Mesendoderm (in vitro differentiated cells): ENCODE results near the gene CHRDL2.
A peak's percentile ranks its signal among the peaks of the same experiment; 100 is the strongest.

ENCODE experiments used
- DNase-seq: peaks from one replicate; pipeline ENCODE4 v3.0.0; 2013
- H2AK5ac ChIP-seq: 2 replicates; pipeline ENCODE4 v1.6.1; 2013; ENCODE audit warnings: low read length, inconsistent platforms
- H2BK120ac ChIP-seq: 2 replicates; pipeline ENCODE4 v1.6.1; 2013; ENCODE audit warnings: low read depth, mild to moderate bottlenecking, low read length, moderate library complexity, mixed read lengths
- H2BK15ac ChIP-seq: replicated peaks from 2 replicates; pipeline ENCODE4 v1.6.1; 2013; ENCODE audit warnings: low read depth, mild to moderate bottlenecking, moderate library complexity
- H2BK5ac ChIP-seq: 2 replicates; pipeline ENCODE4 v1.6.1; 2013; ENCODE audit warnings: low read length, inconsistent platforms
- H3K18ac ChIP-seq: 2 replicates; pipeline ENCODE4 v1.6.1; 2013; ENCODE audit warnings: mild to moderate bottlenecking, low read length, mixed read lengths
- H3K23ac ChIP-seq: one replicate; pipeline ENCODE4 v1.6.1; 2013; ENCODE audit warnings: low read length
- H3K27ac ChIP-seq: 2 replicates; pipeline ENCODE4 v1.5.1; 2013; ENCODE audit warnings: low read depth, mild to moderate bottlenecking, inconsistent platforms, low read length, moderate library complexity
- H3K27me3 ChIP-seq: 2 replicates; pipeline ENCODE4 v1.6.1; 2013; ENCODE audit warnings: low read length, control low read depth, mild to moderate bottlenecking, inconsistent platforms; ENCODE audit not compliant: insufficient read depth, poor library complexity
- H3K36me3 ChIP-seq: 2 replicates; pipeline ENCODE4 v1.6.1; 2013; ENCODE audit warnings: low read length, inconsistent platforms; ENCODE audit not compliant: control insufficient read depth, insufficient read depth
- H3K4ac ChIP-seq: one replicate; pipeline ENCODE4 v1.6.1; 2013; ENCODE audit warnings: low read depth, mild to moderate bottlenecking, low read length, moderate library complexity
- H3K4me1 ChIP-seq: 2 replicates; pipeline ENCODE4 v1.6.1; 2013; ENCODE audit warnings: low read depth, low read length, inconsistent platforms; ENCODE audit not compliant: control insufficient read depth
- H3K4me2 ChIP-seq: 2 replicates; pipeline ENCODE4 v1.6.1; 2013; ENCODE audit warnings: low read length
- H3K4me3 ChIP-seq: 2 replicates; pipeline ENCODE4 v1.5.1; 2013; ENCODE audit warnings: mild to moderate bottlenecking, low read length
- H3K56ac ChIP-seq: one replicate; pipeline ENCODE4 v1.6.1; 2013; ENCODE audit warnings: low read length
- H3K79me1 ChIP-seq: 2 replicates; pipeline ENCODE4 v1.6.1; 2013; ENCODE audit warnings: low read length, inconsistent platforms
- H3K79me2 ChIP-seq: 2 replicates; pipeline ENCODE4 v1.6.1; 2013; ENCODE audit warnings: mild to moderate bottlenecking, low read length; ENCODE audit not compliant: control insufficient read depth, insufficient read depth
- H3K9ac ChIP-seq: 2 replicates; pipeline ENCODE4 v1.6.1; 2013; ENCODE audit warnings: low read length, inconsistent platforms
- H4K5ac ChIP-seq: one replicate; pipeline ENCODE4 v1.6.1; 2013; ENCODE audit warnings: low read length
- H4K8ac ChIP-seq: one replicate; pipeline ENCODE4 v1.6.1; 2013; ENCODE audit warnings: low read depth, mild to moderate bottlenecking, control low read depth, low read length, moderate library complexity
- WGBS: extraction: QIAGEN DNeasy Blood & Tissue Kit; methylation state at CpG from one replicate; pipeline ENCODE4 v1.1.7; 2013; ENCODE audit warnings: low lambda C conversion rate, missing lambda C conversion rate; ENCODE audit not compliant: insufficient coverage; ENCODE audit errors: extremely low coverage; 5-methylcytosine and 5-hydroxymethylcytosine counted together

CHRDL2 gene

GRCh38 chr11:74717221-74717969 lies 13.8 kb downstream of the CHRDL2 start:
- Histone ChIP-seq H3K27ac (no peak overlapping the region), H2AK5ac (no peak overlapping the region), H4K8ac (no peak overlapping the region), H3K4me2 (no peak overlapping the region), H3K4me1 (peaks cover 9% of the 10 kb centered on the region), H3K9ac (no peak overlapping the region), H3K4ac (no peak overlapping the region), H3K36me3 (no peaks in the 10 kb centered on the region), H3K4me3 (no peak overlapping the region), H3K79me1 (no peaks in the 10 kb centered on the region), H2BK15ac (no peak overlapping the region), H3K56ac (no peak overlapping the region), H4K5ac (no peak overlapping the region), H3K18ac (no peak overlapping the region), H3K23ac (no peak overlapping the region), H3K79me2 (no peaks in the 10 kb centered on the region), H3K27me3 (no peaks in the 10 kb centered on the region), H2BK5ac (no peak overlapping the region), H2BK120ac (no peak overlapping the region)
- no peak for DNase-seq
- no CpG with 5 or more reads among the region's 5 CpGs for WGBS

GRCh38 chr11:74714904-74715303 lies 16.3 kb downstream of the CHRDL2 start:
- no peak overlapping the region for H3K4ac ChIP-seq
- H2BK15ac ChIP-seq, result no peak overlapping the region
- no peak overlapping the region for H2AK5ac ChIP-seq
- no peak overlapping the region for H3K4me2 ChIP-seq
- H3K4me1 ChIP-seq, result peaks cover 4% of the 10 kb centered on the region
- no peaks in the 10 kb centered on the region for H3K36me3 ChIP-seq
- no peak overlapping the region for H4K5ac ChIP-seq
- H3K23ac ChIP-seq, result no peak overlapping the region
- no peak overlapping the region for H3K4me3 ChIP-seq
- H4K8ac ChIP-seq, result no peak overlapping the region
- WGBS, result no CpG with 5 or more reads among the region's 7 CpGs
- no peak overlapping the region for H2BK120ac ChIP-seq
- H3K27me3 ChIP-seq, result no peaks in the 10 kb centered on the region
- H3K18ac ChIP-seq, result no peak overlapping the region
- H3K27ac ChIP-seq, result no peak overlapping the region
- no peak overlapping the region for H2BK5ac ChIP-seq
- no peak overlapping the region for H3K9ac ChIP-seq
- no peak for DNase-seq
- no peaks in the 10 kb centered on the region for H3K79me2 ChIP-seq
- no peak overlapping the region for H3K56ac ChIP-seq
- H3K79me1 ChIP-seq, result no peaks in the 10 kb centered on the region

- Histone ChIP-seq H3K56ac (no peak overlapping the region), H2AK5ac (no peak overlapping the region), H2BK120ac (no peak overlapping the region), H3K79me1 (no peaks in the 10 kb centered on the region), H3K23ac (no peak overlapping the region), H3K27ac (no peak overlapping the region), H3K4ac (no peak overlapping the region), H3K9ac (no peak overlapping the region), H3K18ac (no peak overlapping the region), H2BK15ac (no peak overlapping the region), H3K36me3 (no peaks in the 10 kb centered on the region), H4K8ac (no peak overlapping the region), H3K4me2 (no peak overlapping the region), H3K4me3 (no peak overlapping the region), H3K79me2 (no peaks in the 10 kb centered on the region), H2BK5ac (no peak overlapping the region), H3K27me3 (no peaks in the 10 kb centered on the region), H3K4me1 (peaks cover 4% of the 10 kb centered on the region), H4K5ac (no peak overlapping the region)
- DNase-seq, result no peak
- no CpG with 5 or more reads among the region's 4 CpGs for WGBS
Observed at GRCh38 chr11:74713686-74714085, 17.5 kb downstream of the CHRDL2 start.

- no peak overlapping the region for H3K27ac ChIP-seq
- WGBS, result no CpG with 5 or more reads among the region's 8 CpGs
- DNase-seq, result peak; percentile 71
Observed at GRCh38 chr11:74710281-74710938, 20.8 kb downstream of the CHRDL2 start.

GRCh38 chr11:74709175-74709574 lies 22.1 kb downstream of the CHRDL2 start:
- no peaks in the 10 kb centered on the region for H3K79me1 ChIP-seq
- H2AK5ac ChIP-seq, result no peak overlapping the region
- no peak overlapping the region for H3K4me3 ChIP-seq
- no CpG with 5 or more reads among the region's 3 CpGs for WGBS
- no peak overlapping the region for H2BK120ac ChIP-seq
- H3K79me2 ChIP-seq, result no peaks in the 10 kb centered on the region
- no peak overlapping the region for H4K8ac ChIP-seq
- no peak for DNase-seq
- H3K18ac ChIP-seq, result no peak overlapping the region
- H3K27me3 ChIP-seq, result no peaks in the 10 kb centered on the region
- no peaks in the 10 kb centered on the region for H3K36me3 ChIP-seq
- peaks cover 7% of the 10 kb centered on the region for H3K4me1 ChIP-seq
- H3K4ac ChIP-seq, result no peak overlapping the region
- H3K56ac ChIP-seq, result peak overlapping the region; percentile 44
- no peak overlapping the region for H3K27ac ChIP-seq
- no peak overlapping the region for H2BK15ac ChIP-seq
- no peak overlapping the region for H3K23ac ChIP-seq
- H4K5ac ChIP-seq, result no peak overlapping the region
- H3K9ac ChIP-seq, result no peak overlapping the region
- H3K4me2 ChIP-seq, result no peak overlapping the region
- H2BK5ac ChIP-seq, result no peak overlapping the region

More at GRCh38 chr11:74710281-74710938, 20.8 kb downstream of the CHRDL2 start:
- Histone ChIP-seq H2BK5ac (peak overlapping the region; percentile 26), H3K79me1 (no peaks in the 10 kb centered on the region), H3K36me3 (no peaks in the 10 kb centered on the region), H3K4me2 (no peak overlapping the region), H4K5ac (no peak overlapping the region), H3K27me3 (no peaks in the 10 kb centered on the region), H3K9ac (peak overlapping the region; percentile 26), H3K23ac (no peak overlapping the region), H3K18ac (no peak overlapping the region), H3K4me3 (no peak overlapping the region), H2BK15ac (no peak overlapping the region), H2AK5ac (no peak overlapping the region), H3K4ac (no peak overlapping the region), H4K8ac (no peak overlapping the region), H3K79me2 (no peaks in the 10 kb centered on the region), H3K4me1 (peaks cover 7% of the 10 kb centered on the region), H2BK120ac (no peak overlapping the region), H3K56ac (peak overlapping the region; percentile 75)
